IMR-90 (cell line): ENCODE data around the gene ZNF71.

ENCODE experiments used
- CEBPB ChIP-seq: IDR thresholded peaks from 2 replicates; pipeline ENCODE4 v1.6.1; 2012; ENCODE audit warnings: low read depth, low read length, improper control_type of control experiment
- CHD1 ChIP-seq: IDR thresholded peaks from 2 replicates; pipeline ENCODE4 v1.6.1; 2012; ENCODE audit warnings: low read depth, low read length, improper control_type of control experiment
- CTCF ChIP-seq: conservative IDR thresholded peaks from 2 replicates; pipeline ENCODE4 v1.5.1; 2012; ENCODE audit warnings: mild to moderate bottlenecking, low read depth, low read length, improper control_type of control experiment
- FOS ChIP-seq: fragments of 150-350 bp; IDR thresholded peaks from 2 replicates; pipeline ENCODE4 v1.6.1; 2016; ENCODE audit warnings: low read depth, low read length
- MAFK ChIP-seq: IDR thresholded peaks from 2 replicates; pipeline ENCODE4 v1.6.1; 2012; ENCODE audit warnings: low read depth, low read length, improper control_type of control experiment
- MAZ ChIP-seq: IDR thresholded peaks from 2 replicates; pipeline ENCODE4 v1.6.1; 2012; ENCODE audit warnings: low read depth, mild to moderate bottlenecking, low read length, improper control_type of control experiment, moderate library complexity, borderline replicate concordance
- MXI1 ChIP-seq: IDR thresholded peaks from 2 replicates; pipeline ENCODE4 v1.6.1; 2012; ENCODE audit warnings: low read depth, mild to moderate bottlenecking, low read length, moderate library complexity, borderline replicate concordance
- POLR2A ChIP-seq: IDR thresholded peaks from 2 replicates; pipeline ENCODE4 v1.6.1; 2012; ENCODE audit warnings: mild to moderate bottlenecking, low read depth, low read length
- RAD21 ChIP-seq: IDR thresholded peaks from 2 replicates; pipeline ENCODE4 v1.6.1; 2012; ENCODE audit warnings: low read length, improper control_type of control experiment
- RFX5 ChIP-seq: IDR thresholded peaks from 2 replicates; pipeline ENCODE4 v1.8.0; 2012; ENCODE audit warnings: low read depth, mild to moderate bottlenecking, low read length, moderate library complexity
- SMC3 ChIP-seq: fragments of 150-350 bp; IDR thresholded peaks from 2 replicates; pipeline ENCODE4 v1.6.1; 2016; ENCODE audit warnings: low read depth, mild to moderate bottlenecking, antibody characterized with exemption, low read length, moderate library complexity
- USF2 ChIP-seq: fragments of 150-350 bp; IDR thresholded peaks from 2 replicates; pipeline ENCODE4 v1.6.1; 2017; ENCODE audit warnings: mild to moderate bottlenecking, antibody characterized with exemption, low read length, low read depth

GRCh38 chr19:56566904-56567273 lies 28.2 kb upstream of the ZNF71 start:
- TF ChIP-seq CTCF (no peak), POLR2A (no peak), SMC3 (no peak), USF2 (no peak), FOS (no peak), RFX5 (no peak), CEBPB (no peak), MAFK (no peak), CHD1 (no peak), MXI1 (no peak), RAD21 (no peak), MAZ (0 out of 2 replicates have a peak, but pooled peaks have one; percentile 27)
